Natural killer cell (primary cell): ENCODE results near the gene RAB3C. TPM values are rescaled to one million over a fixed set of nuclear protein-coding genes. Genes with fewer than 3 reads are reported as not detected.

Source experiments
- ATAC-seq, 3 donors: fragments of 150-1000 bp in 2 of 3; fragments of 200-7000 bp in 1 of 3; cut with Tn5 transposase; 1 replicate in 1 of 3; 2 replicates in 2 of 3; pipeline ENCODE4 v1.10.0; 2021; ENCODE audit warnings: mild to moderate bottlenecking in 2 of 3, moderate library complexity in 2 of 3
- DNase-seq, 2 donors: peaks; one replicate each; pipeline versions ENCODE4 v3.0.0 to v3.0.0-alpha.2; 2013 to 2021; ENCODE audit warnings: mixed read lengths in 1 of 2
- H3K27ac ChIP-seq: one replicate; pipeline ENCODE4 v1.5.1; 2013; ENCODE audit warnings: mild to moderate bottlenecking, low read length
- H3K27me3 ChIP-seq: one replicate; pipeline ENCODE4 v1.6.1; 2013; ENCODE audit warnings: low read length; ENCODE audit not compliant: control insufficient read depth, insufficient read depth
- H3K36me3 ChIP-seq: one replicate; pipeline ENCODE4 v1.6.1; 2013; ENCODE audit warnings: low read length; ENCODE audit not compliant: control insufficient read depth, insufficient read depth
- H3K4me1 ChIP-seq: one replicate; pipeline ENCODE4 v1.6.1; 2013; ENCODE audit warnings: low read length; ENCODE audit not compliant: control insufficient read depth, insufficient read depth
- H3K4me3 ChIP-seq: one replicate; pipeline ENCODE4 v1.5.1; 2013; ENCODE audit warnings: low read length
- H3K9me3 ChIP-seq: one replicate; pipeline ENCODE4 v1.6.1; 2013; ENCODE audit warnings: low read length; ENCODE audit not compliant: control insufficient read depth, insufficient read depth
- H3K27ac Mint-ChIP-seq, 2 donors: one replicate each; pipeline ENCODE4 v1.8.0; 2022; ENCODE audit warnings: mild to moderate bottlenecking in 2 of 2, mixed read lengths in 2 of 2, moderate library complexity in 1 of 2
- H3K27me3 Mint-ChIP-seq, 2 donors: one replicate each; pipeline ENCODE4 v1.8.0; 2022; ENCODE audit warnings: low read depth in 2 of 2, mixed read lengths in 2 of 2
- H3K36me3 Mint-ChIP-seq: one replicate; pipeline ENCODE4 v1.8.0; 2022; ENCODE audit warnings: mixed read lengths
- H3K4me1 Mint-ChIP-seq, 2 donors: one replicate each; pipeline ENCODE4 v1.8.0; 2022; ENCODE audit warnings: mixed read lengths in 2 of 2
- H3K4me3 Mint-ChIP-seq: one replicate; pipeline ENCODE4 v1.8.0; 2022; ENCODE audit warnings: mild to moderate bottlenecking, moderate library complexity, mixed read lengths
- H3K9me3 Mint-ChIP-seq, 2 donors: one replicate each; pipeline ENCODE4 v1.8.0; 2022; ENCODE audit warnings: mixed read lengths in 2 of 2
- CTCF ChIP-seq: fragments of 200-600 bp; IDR thresholded peaks from one replicate; pipeline ENCODE4 v1.8.0; 2022; ENCODE audit warnings: antibody characterized with exemption
- WGBS: methylation state at CpG from one replicate; pipeline ENCODE4 v1.1.7; 2013; ENCODE audit warnings: missing lambda C conversion rate; ENCODE audit not compliant: insufficient coverage; 5-methylcytosine and 5-hydroxymethylcytosine counted together
- intact Hi-C: fragments of 100-400 bp; cut with micrococcal nuclease; formaldehyde crosslinking; loops from one replicate; pipeline ENCODE4 v1.14.2; 2022
- total RNA-seq, 4 donors: library from RNA; stranded (reverse); fragments of 120-200 nt in 1 of 4; gene quantifications; one replicate each; pipeline versions ENCODE4 v1.2.3 to v1.2.4, GENCODE V29; 2013 to 2022

The RAB3C gene
- total RNA-seq, 3 donors from 2014 or later (not counting 1 experiment from before 2014, with no cell fraction given): 0.05 TPM; not detected in 2

- ATAC-seq: no peak
- Mint-ChIP-seq H3K27me3 (no peaks in the 10 kb centered on the region), H3K27ac (no peak overlapping the region), H3K36me3 (no peaks in the 10 kb centered on the region), H3K4me3 (no peak overlapping the region), H3K9me3 (no peaks in the 10 kb centered on the region), H3K4me1 (no peaks in the 10 kb centered on the region)
- WGBS: 100% methylated on average over 1 of the region's 1 CpG
- intact Hi-C loops: no loop called here
- TF ChIP-seq CTCF: no peak
- Histone ChIP-seq H3K9me3 (no peaks in the 10 kb centered on the region), H3K36me3 (no peaks in the 10 kb centered on the region), H3K27ac (no peak overlapping the region), H3K4me1 (no peaks in the 10 kb centered on the region), H3K27me3 (no peaks in the 10 kb centered on the region), H3K4me3 (no peak overlapping the region)
- no peak for DNase-seq
Measured at GRCh38 chr5:58818465-58818864, 235.6 kb downstream of the RAB3C start.

- no peak for DNase-seq
- no peaks in the 10 kb centered on the region for H3K4me1 Mint-ChIP-seq
- peaks cover 0 to 7% of the 10 kb centered on the region in 2 donors for H3K27me3 Mint-ChIP-seq
- no peaks in the 10 kb centered on the region for H3K9me3 Mint-ChIP-seq
- TF ChIP-seq CTCF: no peak
- H3K27ac ChIP-seq: no peak overlapping the region
- H3K4me3 ChIP-seq: no peak overlapping the region
- intact Hi-C loops: no loop called here
- H3K27ac Mint-ChIP-seq: no peak overlapping the region
- H3K4me3 Mint-ChIP-seq: no peak overlapping the region
- no peaks in the 10 kb centered on the region for H3K4me1 ChIP-seq
- no peak for ATAC-seq
- H3K36me3 ChIP-seq: no peaks in the 10 kb centered on the region
- no peaks in the 10 kb centered on the region for H3K9me3 ChIP-seq
- no peaks in the 10 kb centered on the region for H3K36me3 Mint-ChIP-seq
- no CpG with 5 or more reads among the region's 2 CpGs for WGBS
- H3K27me3 ChIP-seq: no peaks in the 10 kb centered on the region
Measured at GRCh38 chr5:58825441-58825840, 242.6 kb downstream of the RAB3C start.

- intact Hi-C loops: no loop called here
- TF ChIP-seq CTCF: no peak
- Mint-ChIP-seq H3K9me3 (no peaks in the 10 kb centered on the region), H3K4me3 (no peak overlapping the region), H3K4me1 (no peaks in the 10 kb centered on the region), H3K27me3 (peaks cover 0 to 7% of the 10 kb centered on the region in 2 donors), H3K27ac (no peak overlapping the region), H3K36me3 (no peaks in the 10 kb centered on the region)
- Histone ChIP-seq H3K27me3 (no peaks in the 10 kb centered on the region), H3K4me3 (no peak overlapping the region), H3K36me3 (no peaks in the 10 kb centered on the region), H3K27ac (no peak overlapping the region), H3K9me3 (no peaks in the 10 kb centered on the region), H3K4me1 (no peaks in the 10 kb centered on the region)
- no peak for ATAC-seq
- WGBS: 74% methylated on average over 3 of the region's 3 CpGs
- no peak for DNase-seq
Measured at GRCh38 chr5:58825899-58826298, 243.0 kb downstream of the RAB3C start.

GRCh38 chr5:58827463-58827862, 244.6 kb downstream of the RAB3C start:
- no peaks in the 10 kb centered on the region for H3K9me3 Mint-ChIP-seq
- no peaks in the 10 kb centered on the region for H3K27me3 ChIP-seq
- 38% methylated on average over 2 of the region's 2 CpGs for WGBS
- no peaks in the 10 kb centered on the region for H3K36me3 ChIP-seq
- TF ChIP-seq CTCF: no peak
- intact Hi-C loops: no loop called here
- H3K36me3 Mint-ChIP-seq: no peaks in the 10 kb centered on the region
- no peak overlapping the region for H3K4me3 ChIP-seq
- H3K27ac ChIP-seq: no peak overlapping the region
- H3K9me3 ChIP-seq: no peaks in the 10 kb centered on the region
- H3K27me3 Mint-ChIP-seq: peaks cover 0 to 7% of the 10 kb centered on the region in 2 donors
- no peak for DNase-seq
- H3K4me1 Mint-ChIP-seq: no peaks in the 10 kb centered on the region
- H3K4me1 ChIP-seq: no peaks in the 10 kb centered on the region
- no peak overlapping the region for H3K4me3 Mint-ChIP-seq
- no peak overlapping the region for H3K27ac Mint-ChIP-seq
- ATAC-seq: no peak
